ENCODE results near the gene ZBED4.

GRCh38 chr22:49882519-49883293 lies 29.1 kb downstream of the ZBED4 start:
- TF ChIP-seq, protein P1, sequence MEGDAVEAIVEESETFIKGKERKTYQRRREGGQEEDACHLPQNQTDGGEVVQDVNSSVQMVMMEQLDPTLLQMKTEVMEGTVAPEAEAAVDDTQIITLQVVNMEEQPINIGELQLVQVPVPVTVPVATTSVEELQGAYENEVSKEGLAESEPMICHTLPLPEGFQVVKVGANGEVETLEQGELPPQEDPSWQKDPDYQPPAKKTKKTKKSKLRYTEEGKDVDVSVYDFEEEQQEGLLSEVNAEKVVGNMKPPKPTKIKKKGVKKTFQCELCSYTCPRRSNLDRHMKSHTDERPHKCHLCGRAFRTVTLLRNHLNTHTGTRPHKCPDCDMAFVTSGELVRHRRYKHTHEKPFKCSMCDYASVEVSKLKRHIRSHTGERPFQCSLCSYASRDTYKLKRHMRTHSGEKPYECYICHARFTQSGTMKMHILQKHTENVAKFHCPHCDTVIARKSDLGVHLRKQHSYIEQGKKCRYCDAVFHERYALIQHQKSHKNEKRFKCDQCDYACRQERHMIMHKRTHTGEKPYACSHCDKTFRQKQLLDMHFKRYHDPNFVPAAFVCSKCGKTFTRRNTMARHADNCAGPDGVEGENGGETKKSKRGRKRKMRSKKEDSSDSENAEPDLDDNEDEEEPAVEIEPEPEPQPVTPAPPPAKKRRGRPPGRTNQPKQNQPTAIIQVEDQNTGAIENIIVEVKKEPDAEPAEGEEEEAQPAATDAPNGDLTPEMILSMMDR (IDR thresholded peaks at IDR 0.05) = no peak
- TF ChIP-seq POLR2A (IDR thresholded peaks at IDR 0.05) = no peak

Measured in adrenal gland (tissue), 5 donors.